Spleen (tissue), 7 donors: ENCODE data around the gene C11orf71.

Experiments
- CTCF ChIP-seq, 11 experiments: fragments of 200-600 bp in 7 of 11; fragments of 450-650 bp in 4 of 11; sonication (generic) in 4 of 11; IDR thresholded peaks in 8 of 11; conservative IDR thresholded peaks in 3 of 11; 1 replicate in 7 of 11; 2 replicates in 4 of 11; pipeline versions ENCODE4 v1.4.0 to v1.8.0; 2016 to 2021; ENCODE audit warnings: antibody characterized with exemption in 11 of 11, inconsistent platforms in 4 of 11, mild to moderate bottlenecking in 1 of 11
- POLR2AphosphoS5 ChIP-seq, 3 donors: sonication (generic); formaldehyde crosslinking; IDR thresholded peaks; one replicate each; pipeline ENCODE4 v1.5.1; 2017; ENCODE audit warnings: antibody characterized with exemption in 3 of 3
- donor health status: DM: no; HTN: no; CAD: no; lungs with moderate emphysema.
- donor health status: DM: no; HTN: no; CAD: no.
- donor health status: DM: no; HTN: no; CAD: no.

- TF ChIP-seq CTCF (IDR thresholded peaks at IDR 0.05 in 8 of 11, conservative IDR thresholded peaks at IDR 0.05 in 3 of 11) (no peak), POLR2AphosphoS5 (IDR thresholded peaks at IDR 0.05) (no peak)
These were observed 33.1 kb upstream of the C11orf71 start for GRCh38 chr11:114433376-114433775.
